Testis (tissue), 3 donors: ENCODE results near the gene MOCOS. TPM values are rescaled to one million over a fixed set of nuclear protein-coding genes. Genes with fewer than 3 reads are reported as not detected.
"Not testable (repeated sequence)": the region's sequence is repeated elsewhere in the genome, so short reads cannot be mapped to it uniquely, and the experiment has no call there.

Experiments
- DNase-seq: peaks from one replicate; pipeline ENCODE4 v3.0.0-alpha.2; 2019
- H3K27ac ChIP-seq, 2 donors: fragments of 200-600 bp; sonication (generic); one replicate each; pipeline ENCODE4 v1.5.1; 2019
- H3K27me3 ChIP-seq: fragments of 200-600 bp; sonication (generic); one replicate; pipeline ENCODE4 v1.5.1; 2019
- H3K36me3 ChIP-seq: fragments of 200-600 bp; sonication (generic); one replicate; pipeline ENCODE4 v1.5.1; 2017; ENCODE audit warnings: low read depth; ENCODE audit errors: missing control alignments
- H3K4me1 ChIP-seq: fragments of 200-600 bp; sonication (generic); one replicate; pipeline ENCODE4 v1.5.1; 2019
- H3K4me3 ChIP-seq, 2 donors: fragments of 200-600 bp; sonication (generic); one replicate each; pipeline ENCODE4 v1.5.1; 2017 to 2019
- H3K9me3 ChIP-seq: fragments of 200-600 bp; sonication (generic); one replicate; pipeline ENCODE4 v1.5.1; 2017
- POLR2A ChIP-seq: fragments of 450-650 bp; IDR thresholded peaks from one replicate; pipeline ENCODE4 v1.6.1; 2017; ENCODE audit warnings: antibody characterized with exemption, mild to moderate bottlenecking, moderate library complexity
- WGBS, 2 donors: methylation state at CpG; one replicate each; pipeline ENCODE4 v1.1.5; 2018; 5-methylcytosine and 5-hydroxymethylcytosine counted together
- intact Hi-C: fragments of 100-400 bp; cut with DNase I; formaldehyde crosslinking; loops from one replicate; pipeline ENCODE4 v1.15.1; 2023; ENCODE audit warnings: low total_unique reads
- polyA plus RNA-seq: library from polyadenylated mRNA; stranded (reverse); fragments of 350-450 nt; fragmentation: Illumina TruSeq; extraction: RNeasy Lipid Tissue Mini Kit (QIAGEN cat#74804); gene quantifications from one replicate; pipeline ENCODE4 v1.2.3, GENCODE V29; 2014; ENCODE audit warnings: low read depth, low replicate concordance; ENCODE audit not compliant: insufficient read depth
- total RNA-seq, 2 donors: library from RNA; depleted of rRNA; stranded (reverse); fragments of >200 nt; gene quantifications; one replicate each; pipeline ENCODE4 v1.2.3, GENCODE V29; 2016
- TF ChIP-seq, protein P1 (sequence below), 3 experiments: fragments of 450-650 bp in 2 of 3; fragments of 200-600 bp in 1 of 3; sonication (generic) in 1 of 3; IDR thresholded peaks; one replicate each; pipeline ENCODE4 v1.5.1; 2016 to 2019; ENCODE audit warnings: antibody characterized with exemption in 3 of 3, mild to moderate bottlenecking in 2 of 3, moderate library complexity in 1 of 3

The MOCOS gene
- total and polyA plus RNA-seq, 3 donors from 2014 or later: 1.5 to 2.9 (median 1.9) TPM

DNA sequence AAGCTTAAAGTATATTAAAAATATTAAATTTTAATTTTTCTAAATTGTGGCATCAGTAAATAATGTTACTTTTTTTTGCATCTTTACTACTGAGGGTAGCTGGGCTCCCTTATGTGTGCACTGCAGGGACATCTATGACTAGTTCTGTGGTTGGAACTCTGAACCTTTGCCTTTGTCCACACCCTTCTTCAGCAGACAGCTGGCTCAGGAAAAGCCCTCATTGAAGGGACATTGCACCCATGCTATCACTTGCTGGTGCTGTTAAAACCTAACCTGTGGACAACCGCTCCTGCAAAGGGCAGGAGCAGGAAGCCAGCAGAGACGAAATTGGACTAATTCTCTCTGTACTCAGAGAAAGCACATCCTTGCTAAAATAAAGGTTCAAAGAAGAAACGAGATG, 30.1 kb downstream of the MOCOS start:
- H3K4me3 ChIP-seq: no peak overlapping the region
- intact Hi-C loops: no loop called here
- H3K27ac ChIP-seq: no peak overlapping the region
- WGBS, 2 donors: 95% methylated on average over 3 of the region's 3 CpGs
- H3K27me3 ChIP-seq: no peaks in the 10 kb centered on the region
- H3K4me1 ChIP-seq: peaks cover 9% of the 10 kb centered on the region
- DNase-seq: no peak
- TF ChIP-seq, protein P1, sequence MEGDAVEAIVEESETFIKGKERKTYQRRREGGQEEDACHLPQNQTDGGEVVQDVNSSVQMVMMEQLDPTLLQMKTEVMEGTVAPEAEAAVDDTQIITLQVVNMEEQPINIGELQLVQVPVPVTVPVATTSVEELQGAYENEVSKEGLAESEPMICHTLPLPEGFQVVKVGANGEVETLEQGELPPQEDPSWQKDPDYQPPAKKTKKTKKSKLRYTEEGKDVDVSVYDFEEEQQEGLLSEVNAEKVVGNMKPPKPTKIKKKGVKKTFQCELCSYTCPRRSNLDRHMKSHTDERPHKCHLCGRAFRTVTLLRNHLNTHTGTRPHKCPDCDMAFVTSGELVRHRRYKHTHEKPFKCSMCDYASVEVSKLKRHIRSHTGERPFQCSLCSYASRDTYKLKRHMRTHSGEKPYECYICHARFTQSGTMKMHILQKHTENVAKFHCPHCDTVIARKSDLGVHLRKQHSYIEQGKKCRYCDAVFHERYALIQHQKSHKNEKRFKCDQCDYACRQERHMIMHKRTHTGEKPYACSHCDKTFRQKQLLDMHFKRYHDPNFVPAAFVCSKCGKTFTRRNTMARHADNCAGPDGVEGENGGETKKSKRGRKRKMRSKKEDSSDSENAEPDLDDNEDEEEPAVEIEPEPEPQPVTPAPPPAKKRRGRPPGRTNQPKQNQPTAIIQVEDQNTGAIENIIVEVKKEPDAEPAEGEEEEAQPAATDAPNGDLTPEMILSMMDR (IDR thresholded peaks at IDR 0.05): no peak
- TF ChIP-seq POLR2A: no peak
- no peaks in the 10 kb centered on the region for H3K36me3 ChIP-seq
- H3K9me3 ChIP-seq: no peaks in the 10 kb centered on the region

DNA sequence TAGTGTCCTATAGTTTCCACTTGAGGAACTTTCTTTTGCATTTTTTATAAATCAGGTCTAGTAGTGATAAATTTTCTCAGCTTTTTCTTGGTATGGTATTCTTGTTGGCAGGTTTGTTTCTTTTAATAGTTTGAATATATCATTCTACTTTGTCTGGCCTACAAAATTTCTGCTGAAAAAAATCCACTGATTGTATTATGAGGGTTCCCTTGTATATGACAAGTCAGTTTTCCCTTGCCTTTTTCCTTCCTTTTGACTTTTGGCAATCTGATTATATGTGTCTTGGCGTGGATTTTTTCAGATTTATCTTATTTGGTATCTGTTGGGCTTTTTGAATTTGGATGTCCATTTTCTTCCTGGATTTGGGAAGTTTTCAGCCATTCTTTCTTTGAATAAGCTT, 41.9 kb downstream of the MOCOS start:
- Histone ChIP-seq H3K27me3 (no peaks in the 10 kb centered on the region), H3K36me3 (no peaks in the 10 kb centered on the region), H3K4me3 (no peak overlapping the region), H3K9me3 (no peaks in the 10 kb centered on the region), H3K27ac (no peak overlapping the region), H3K4me1 (no peaks in the 10 kb centered on the region)
- intact Hi-C loops: no loop called here
- 81 to 88% methylated on average over 1 of the region's 1 CpG for WGBS, 2 donors
- no peak for DNase-seq
- no peak for TF ChIP-seq POLR2A
- TF ChIP-seq, protein P1 (IDR thresholded peaks at IDR 0.05): no peak

DNA sequence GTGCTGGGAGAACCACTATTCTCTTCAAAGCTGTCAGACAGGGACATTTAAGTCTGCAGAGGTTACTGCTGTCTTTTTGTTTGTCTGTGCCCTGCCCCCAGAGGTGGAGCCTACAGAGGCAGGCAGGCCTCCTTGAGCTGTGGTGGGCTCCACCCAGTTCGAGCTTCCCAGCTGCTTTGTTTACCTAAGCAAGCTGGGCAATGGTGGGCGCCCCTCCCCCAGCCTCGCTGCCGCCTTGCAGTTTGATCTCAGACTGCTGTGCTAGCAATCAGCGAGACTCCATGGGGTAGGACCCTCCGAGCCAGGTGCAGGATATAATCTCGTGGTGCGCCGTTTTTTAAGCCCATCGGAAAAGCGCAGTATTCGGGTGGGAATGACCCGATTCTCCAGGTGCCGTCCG, 53.2 kb downstream of the MOCOS start:
- intact Hi-C loops, H3K27ac ChIP-seq, H3K9me3 ChIP-seq, H3K4me1 ChIP-seq, H3K36me3 ChIP-seq, H3K4me3 ChIP-seq, H3K27me3 ChIP-seq, DNase-seq: not testable (repeated sequence)
- 80 to 87% methylated on average over 10 to 14 of the region's 15 CpGs for WGBS, 2 donors

DNA sequence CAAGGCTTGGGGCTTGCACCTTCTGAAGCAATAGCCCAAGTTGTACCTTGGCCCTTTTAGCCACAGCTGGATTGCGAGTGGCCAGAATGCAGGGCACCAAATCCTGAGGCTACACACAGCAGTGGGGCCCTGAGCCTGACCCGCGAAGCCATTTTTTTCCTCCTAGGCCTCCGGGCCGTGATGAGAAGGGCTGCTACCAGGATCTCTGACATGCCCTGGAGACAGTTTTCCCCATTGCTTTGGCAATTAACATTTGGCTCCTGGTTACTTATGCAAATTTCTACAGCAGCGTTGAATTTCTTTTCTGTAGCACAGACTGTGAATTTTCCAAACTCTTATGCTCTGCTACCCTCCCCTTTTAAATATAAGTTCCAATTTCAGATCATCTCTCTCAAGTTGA, 54.5 kb downstream of the MOCOS start:
- DNase-seq: no peak
- H3K4me1 ChIP-seq: no peaks in the 10 kb centered on the region
- H3K27me3 ChIP-seq: no peaks in the 10 kb centered on the region
- H3K4me3 ChIP-seq: no peak overlapping the region
- TF ChIP-seq POLR2A: no peak
- TF ChIP-seq, protein P1 (IDR thresholded peaks at IDR 0.05): no peak
- no peaks in the 10 kb centered on the region for H3K36me3 ChIP-seq
- no peaks in the 10 kb centered on the region for H3K9me3 ChIP-seq
- H3K27ac ChIP-seq: no peak overlapping the region
- WGBS, 2 donors: 90 to 98% methylated on average over 6 of the region's 6 CpGs
- intact Hi-C loops: no loop called here

DNA sequence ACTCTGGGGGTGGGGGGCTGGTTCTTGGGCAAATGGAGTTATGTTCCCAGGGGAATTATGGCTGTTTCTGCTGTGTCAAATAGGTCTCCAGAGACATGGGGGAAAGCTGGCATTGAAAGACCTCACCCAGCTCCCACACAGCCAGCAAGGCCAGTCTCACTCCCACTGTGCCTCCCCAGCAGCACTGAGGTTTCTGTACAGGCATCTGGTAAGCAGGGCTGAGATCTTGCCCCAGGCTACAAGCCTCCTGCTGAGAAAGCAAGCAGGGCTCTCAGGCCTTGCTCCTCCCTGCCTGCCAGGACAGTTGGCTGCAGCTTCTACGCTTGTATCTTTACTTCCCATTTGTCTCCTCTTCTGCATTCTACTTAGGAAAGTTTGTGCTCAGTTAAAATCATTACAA, 59.7 kb downstream of the MOCOS start:
- 92 to 94% methylated on average over 1 of the region's 1 CpG for WGBS, 2 donors

More for the DNA sequence above, 59.7 kb downstream of the MOCOS start:
- H3K4me3 ChIP-seq: no peak overlapping the region
- no peaks in the 10 kb centered on the region for H3K27me3 ChIP-seq
- intact Hi-C loops: no loop called here
- DNase-seq: no peak
- no peak overlapping the region for H3K27ac ChIP-seq
- H3K9me3 ChIP-seq: no peaks in the 10 kb centered on the region
- TF ChIP-seq POLR2A: no peak
- TF ChIP-seq, protein P1 (IDR thresholded peaks at IDR 0.05): no peak
- no peaks in the 10 kb centered on the region for H3K4me1 ChIP-seq
- H3K36me3 ChIP-seq: no peaks in the 10 kb centered on the region
